ENCODE measurements around the gene USP32.

USP32 gene

DNA sequence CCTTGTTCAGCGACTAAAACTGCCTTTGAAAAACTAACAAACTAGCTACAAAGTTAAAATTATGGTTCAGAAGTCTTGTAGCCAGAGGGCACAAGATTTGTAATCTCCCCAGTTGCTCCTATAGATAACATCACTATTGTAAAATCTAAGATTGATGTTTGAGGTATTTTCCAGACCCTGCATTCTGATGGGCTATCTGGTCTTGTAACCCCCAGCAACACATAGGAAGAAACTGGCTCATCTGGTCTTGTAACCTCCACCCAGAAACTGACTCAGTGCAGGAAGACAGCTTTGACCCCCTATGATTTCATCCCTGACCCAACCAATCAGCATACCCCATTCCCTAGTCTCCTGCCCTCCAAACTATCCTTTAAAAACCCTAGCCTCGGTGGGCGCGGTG is 18.1 kb upstream of the USP32 start:
- H3K9ac ChIP-seq (ENCODE audit: low read length), result no peak overlapping the region
- no peak overlapping the region for H3K4me3 ChIP-seq (ENCODE audit: insufficient read depth, low read length, poor library complexity, severe bottlenecking)
- no peak overlapping the region for H3K4me2 ChIP-seq (ENCODE audit: low read depth, low read length, poor library complexity, severe bottlenecking)
- no peak for TF ChIP-seq EZH2phosphoT487 (conservative IDR thresholded peaks at IDR 0.05; ENCODE audit: low read length)
- TF ChIP-seq, protein P1, sequence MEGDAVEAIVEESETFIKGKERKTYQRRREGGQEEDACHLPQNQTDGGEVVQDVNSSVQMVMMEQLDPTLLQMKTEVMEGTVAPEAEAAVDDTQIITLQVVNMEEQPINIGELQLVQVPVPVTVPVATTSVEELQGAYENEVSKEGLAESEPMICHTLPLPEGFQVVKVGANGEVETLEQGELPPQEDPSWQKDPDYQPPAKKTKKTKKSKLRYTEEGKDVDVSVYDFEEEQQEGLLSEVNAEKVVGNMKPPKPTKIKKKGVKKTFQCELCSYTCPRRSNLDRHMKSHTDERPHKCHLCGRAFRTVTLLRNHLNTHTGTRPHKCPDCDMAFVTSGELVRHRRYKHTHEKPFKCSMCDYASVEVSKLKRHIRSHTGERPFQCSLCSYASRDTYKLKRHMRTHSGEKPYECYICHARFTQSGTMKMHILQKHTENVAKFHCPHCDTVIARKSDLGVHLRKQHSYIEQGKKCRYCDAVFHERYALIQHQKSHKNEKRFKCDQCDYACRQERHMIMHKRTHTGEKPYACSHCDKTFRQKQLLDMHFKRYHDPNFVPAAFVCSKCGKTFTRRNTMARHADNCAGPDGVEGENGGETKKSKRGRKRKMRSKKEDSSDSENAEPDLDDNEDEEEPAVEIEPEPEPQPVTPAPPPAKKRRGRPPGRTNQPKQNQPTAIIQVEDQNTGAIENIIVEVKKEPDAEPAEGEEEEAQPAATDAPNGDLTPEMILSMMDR (IDR thresholded peaks at IDR 0.05; ENCODE audit: insufficient read depth, low read length, poor library complexity, severe bottlenecking), result no peak
- no peaks in the 10 kb centered on the region for H3K9me3 ChIP-seq (ENCODE audit: insufficient read depth, low read length)
- H3K36me3 ChIP-seq (ENCODE audit: low read length), result no peaks in the 10 kb centered on the region
- no peaks in the 10 kb centered on the region for H3K27me3 ChIP-seq (ENCODE audit: low read length)
- no peak overlapping the region for H3K27ac ChIP-seq (ENCODE audit: low read depth, low read length)
- no peaks in the 10 kb centered on the region for H3K9me2 ChIP-seq (replicated peaks; ENCODE audit: insufficient read depth, low read length)
- H4K20me1 ChIP-seq (ENCODE audit: low read depth, low read length), result no peaks in the 10 kb centered on the region
- no peaks in the 10 kb centered on the region for H3F3A ChIP-seq (ENCODE audit: insufficient read depth)
- H3K79me2 ChIP-seq (ENCODE audit: insufficient read depth, low read length), result no peaks in the 10 kb centered on the region
- H2AFZ ChIP-seq (ENCODE audit: low read depth, low read length, severe bottlenecking), result no peak overlapping the region

DNA sequence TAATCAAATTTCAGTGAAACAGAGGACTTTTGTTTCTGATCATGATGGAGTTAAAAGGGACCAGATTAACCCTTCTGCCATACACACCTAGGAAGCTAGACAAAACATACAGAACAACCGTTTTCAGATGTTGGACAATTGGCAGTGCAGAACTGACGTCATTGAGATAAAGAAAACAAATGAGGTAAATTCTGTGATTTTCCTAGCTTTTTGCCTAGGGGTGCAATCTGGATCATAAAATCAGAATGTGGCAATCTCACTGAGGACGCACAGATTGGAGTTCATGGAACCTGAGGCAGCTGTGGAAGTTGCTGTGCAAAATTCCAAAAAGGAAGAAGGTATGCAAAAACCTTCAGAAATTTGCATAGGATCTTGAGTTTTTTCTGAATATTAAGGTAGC is 15.0 kb upstream of the USP32 start:
- H3K9me3 ChIP-seq (ENCODE audit: insufficient read depth, low read length), result no peaks in the 10 kb centered on the region
- no peaks in the 10 kb centered on the region for H4K20me1 ChIP-seq (ENCODE audit: low read depth, low read length)
- H3K27me3 ChIP-seq (ENCODE audit: low read length), result no peaks in the 10 kb centered on the region
- TF ChIP-seq, protein P1 (IDR thresholded peaks at IDR 0.05; ENCODE audit: insufficient read depth, low read length, poor library complexity, severe bottlenecking), result no peak
- no peak for TF ChIP-seq EZH2phosphoT487 (conservative IDR thresholded peaks at IDR 0.05; ENCODE audit: low read length)
- H3K9ac ChIP-seq (ENCODE audit: low read length), result no peak overlapping the region
- H3K36me3 ChIP-seq (ENCODE audit: low read length), result no peaks in the 10 kb centered on the region
- H3K4me3 ChIP-seq (ENCODE audit: insufficient read depth, low read length, poor library complexity, severe bottlenecking), result no peak overlapping the region
- H2AFZ ChIP-seq (ENCODE audit: low read depth, low read length, severe bottlenecking), result no peak overlapping the region
- H3K27ac ChIP-seq (ENCODE audit: low read depth, low read length), result no peak overlapping the region
- H3K4me2 ChIP-seq (ENCODE audit: low read depth, low read length, poor library complexity, severe bottlenecking), result no peak overlapping the region
- H3F3A ChIP-seq (ENCODE audit: insufficient read depth), result no peaks in the 10 kb centered on the region
- H3K79me2 ChIP-seq (ENCODE audit: insufficient read depth, low read length), result no peaks in the 10 kb centered on the region
- H3K9me2 ChIP-seq (replicated peaks; ENCODE audit: insufficient read depth, low read length), result no peaks in the 10 kb centered on the region

DNA sequence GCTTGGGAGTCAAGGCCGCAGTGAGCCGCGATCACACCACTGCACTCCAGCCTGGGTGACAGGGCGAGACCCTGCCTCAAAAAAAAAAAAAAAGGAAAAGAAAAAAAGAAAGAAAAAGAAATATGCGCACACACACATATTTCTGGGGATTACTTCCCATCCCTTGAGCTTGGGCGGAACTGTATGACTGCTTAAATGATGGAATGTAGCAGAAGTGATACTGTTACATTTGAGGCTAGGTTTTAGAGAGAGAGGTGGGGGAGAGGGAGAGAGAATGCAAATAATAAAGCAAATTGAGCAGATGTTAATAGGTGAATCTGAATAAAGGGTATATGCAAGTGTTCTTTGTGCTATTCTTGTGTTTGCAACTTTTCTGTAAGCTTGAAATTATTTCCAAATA is 12.0 kb upstream of the USP32 start:
- Histone ChIP-seq H3F3A (ENCODE audit: insufficient read depth) (no peaks in the 10 kb centered on the region), H3K9ac (ENCODE audit: low read length) (no peak overlapping the region), H3K27ac (ENCODE audit: low read depth, low read length) (no peak overlapping the region), H4K20me1 (ENCODE audit: low read depth, low read length) (no peaks in the 10 kb centered on the region), H3K4me3 (ENCODE audit: insufficient read depth, low read length, poor library complexity, severe bottlenecking) (no peak overlapping the region), H3K79me2 (ENCODE audit: insufficient read depth, low read length) (no peaks in the 10 kb centered on the region), H3K9me3 (ENCODE audit: insufficient read depth, low read length) (no peaks in the 10 kb centered on the region), H3K4me2 (ENCODE audit: low read depth, low read length, poor library complexity, severe bottlenecking) (no peak overlapping the region), H3K27me3 (ENCODE audit: low read length) (no peaks in the 10 kb centered on the region), H3K9me2 (replicated peaks; ENCODE audit: insufficient read depth, low read length) (no peaks in the 10 kb centered on the region), H2AFZ (ENCODE audit: low read depth, low read length, severe bottlenecking) (no peak overlapping the region), H3K36me3 (ENCODE audit: low read length) (no peaks in the 10 kb centered on the region)
- no peak for TF ChIP-seq EZH2phosphoT487 (conservative IDR thresholded peaks at IDR 0.05; ENCODE audit: low read length)
- TF ChIP-seq, protein P1 (IDR thresholded peaks at IDR 0.05; ENCODE audit: insufficient read depth, low read length, poor library complexity, severe bottlenecking), result no peak

DNA sequence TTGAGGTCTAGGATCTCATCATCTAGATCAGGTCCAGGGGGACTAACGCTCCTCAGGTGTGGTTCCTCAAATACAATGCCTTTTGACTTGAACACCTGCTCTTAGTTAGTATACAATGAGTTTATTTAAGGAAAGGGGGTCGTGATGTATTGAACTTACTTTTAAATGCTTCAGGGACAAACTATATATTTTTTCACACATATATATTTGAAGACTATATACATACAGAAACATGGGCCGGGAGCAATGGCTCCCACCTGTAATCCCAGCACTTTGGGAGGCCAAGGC is 11.5 kb upstream of the USP32 start:
- no peak overlapping the region for H3K27ac ChIP-seq (ENCODE audit: low read depth, low read length)
- no peaks in the 10 kb centered on the region for H3K9me3 ChIP-seq (ENCODE audit: insufficient read depth, low read length)
- H3K36me3 ChIP-seq (ENCODE audit: low read length), result no peaks in the 10 kb centered on the region
- H3K4me2 ChIP-seq (ENCODE audit: low read depth, low read length, poor library complexity, severe bottlenecking), result no peak overlapping the region
- no peak overlapping the region for H3K4me3 ChIP-seq (ENCODE audit: insufficient read depth, low read length, poor library complexity, severe bottlenecking)
- H3K9ac ChIP-seq (ENCODE audit: low read length), result no peak overlapping the region
- H3K79me2 ChIP-seq (ENCODE audit: insufficient read depth, low read length), result no peaks in the 10 kb centered on the region
- H2AFZ ChIP-seq (ENCODE audit: low read depth, low read length, severe bottlenecking), result no peak overlapping the region
- H3K27me3 ChIP-seq (ENCODE audit: low read length), result no peaks in the 10 kb centered on the region
- H3F3A ChIP-seq (ENCODE audit: insufficient read depth), result no peaks in the 10 kb centered on the region
- H3K9me2 ChIP-seq (replicated peaks; ENCODE audit: insufficient read depth, low read length), result no peaks in the 10 kb centered on the region
- H4K20me1 ChIP-seq (ENCODE audit: low read depth, low read length), result no peaks in the 10 kb centered on the region
- TF ChIP-seq, protein P1 (IDR thresholded peaks at IDR 0.05; ENCODE audit: insufficient read depth, low read length, poor library complexity, severe bottlenecking), result no peak
- TF ChIP-seq EZH2phosphoT487 (conservative IDR thresholded peaks at IDR 0.05; ENCODE audit: low read length), result no peak

All from SU-DHL-6 (cell line).